ENCODE measurements around the gene SLC16A12.
"Not testable (repeated sequence)": the region's sequence is repeated elsewhere in the genome, so short reads cannot be mapped to it uniquely, and the experiment has no call there.

SLC16A12 gene

DNA sequence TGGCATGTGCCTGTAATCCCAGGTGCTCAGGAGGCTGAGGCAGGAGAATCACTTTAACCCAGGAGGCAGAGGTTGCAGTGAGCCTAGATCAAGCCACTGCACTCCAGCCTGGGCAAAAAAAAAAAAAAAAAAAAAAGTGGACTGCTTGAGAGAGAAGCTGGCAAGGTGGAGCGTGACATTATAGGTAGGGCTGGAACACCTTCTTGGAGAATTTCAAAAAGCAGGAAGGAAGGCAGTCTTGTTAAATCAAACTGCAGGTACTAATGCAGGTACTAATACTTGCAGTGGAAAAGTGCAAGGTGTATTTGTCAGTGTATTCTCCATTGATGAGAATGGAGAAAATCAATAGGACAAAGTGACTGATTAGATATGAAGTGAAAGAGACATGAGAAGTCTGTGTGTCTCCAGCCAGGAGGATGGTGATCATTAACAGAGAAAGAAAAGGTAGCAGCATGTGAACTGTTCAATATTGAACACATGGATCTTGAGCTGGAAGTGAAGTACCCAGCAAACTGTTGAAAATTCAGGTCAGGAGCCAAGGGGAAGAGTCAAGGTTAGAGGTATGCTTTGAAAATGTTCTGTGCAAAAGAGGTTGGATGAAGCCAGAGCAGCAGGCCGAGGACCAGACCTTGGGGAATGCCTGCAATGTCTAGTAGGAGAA is 12.6 kb upstream of the SLC16A12 start:
- DNase-seq: no peak

DNA sequence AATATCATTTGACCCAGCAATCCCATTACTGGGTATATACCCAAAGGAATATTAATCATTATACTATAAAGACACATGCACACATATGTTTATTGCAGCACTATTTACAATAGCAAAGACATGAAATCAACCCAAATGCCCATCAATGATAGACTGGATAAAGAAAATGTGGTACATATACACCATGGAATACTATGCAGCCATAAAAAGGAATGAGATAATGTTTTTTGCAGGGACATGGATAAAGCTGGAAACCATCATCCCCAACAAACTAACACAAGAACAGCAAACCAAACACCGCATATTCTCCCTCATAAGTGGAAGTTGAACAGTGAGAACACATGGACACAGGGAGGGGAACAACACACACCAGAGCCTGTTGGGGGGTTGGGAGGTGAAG is 11.3 kb upstream of the SLC16A12 start:
- DNase-seq: not testable (repeated sequence)

DNA sequence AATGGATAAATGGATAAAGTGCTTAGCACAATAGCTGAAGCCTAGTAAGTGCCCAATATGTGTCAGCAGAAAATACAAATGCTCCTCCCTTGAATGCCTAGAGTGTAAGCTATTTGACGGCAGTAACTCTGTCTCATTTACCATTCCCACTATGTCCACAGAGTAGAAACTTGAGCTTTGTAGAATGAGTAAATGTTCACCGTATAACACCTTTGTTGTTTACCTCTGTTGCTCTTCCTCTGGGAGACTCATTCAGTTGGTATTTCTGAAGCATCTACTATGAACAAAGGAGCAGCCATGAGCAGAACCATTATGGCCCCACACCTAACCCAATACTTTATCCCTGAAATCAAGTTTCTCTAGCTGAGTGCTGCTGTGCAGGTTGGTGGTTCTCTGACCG is 8.4 kb upstream of the SLC16A12 start:
- no peak for DNase-seq

DNA sequence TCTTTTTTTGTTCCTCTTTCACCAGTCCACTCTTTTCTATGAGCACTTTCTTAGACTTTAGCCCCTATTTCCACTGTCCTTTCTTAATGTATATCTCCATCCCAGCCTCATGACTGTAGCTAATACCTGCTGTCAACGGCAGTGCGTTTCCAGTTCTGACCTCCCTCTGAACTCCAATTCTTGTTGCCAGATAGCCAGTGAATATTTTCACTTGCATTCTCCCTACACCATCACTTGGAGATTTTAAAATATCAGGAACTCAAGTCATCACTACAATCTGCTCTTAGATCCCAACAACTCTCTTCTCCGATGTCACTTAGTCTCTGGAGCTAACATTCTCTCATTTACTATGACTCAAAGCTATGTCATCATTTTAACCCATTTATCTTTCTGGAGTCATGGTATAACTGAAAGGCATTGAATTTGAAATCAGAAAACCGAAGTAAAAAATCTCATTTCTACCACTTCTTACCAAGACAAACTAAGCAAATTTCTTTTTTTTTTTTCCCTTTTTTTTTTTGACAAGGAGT is 5.1 kb upstream of the SLC16A12 start:
- no peak for DNase-seq

DNA sequence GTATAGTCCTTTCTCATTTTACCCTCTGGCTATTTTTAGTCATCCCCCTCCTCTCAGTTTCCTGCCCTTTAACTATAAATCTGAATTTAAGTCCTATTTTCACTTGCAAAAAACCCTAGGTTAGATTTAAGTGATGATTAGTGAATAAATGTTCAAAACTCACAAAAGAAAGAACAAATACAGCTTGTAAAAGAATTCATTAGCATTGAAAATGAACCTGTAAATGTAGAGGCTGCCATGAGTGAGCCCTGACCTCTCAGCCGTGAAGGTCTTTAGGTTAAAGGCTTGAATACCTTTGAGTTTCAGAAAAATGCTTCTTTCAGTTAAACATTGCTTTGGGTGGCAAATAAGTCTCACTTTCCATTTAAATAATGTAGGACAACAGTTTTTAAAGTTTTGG is 2.0 kb upstream of the SLC16A12 start:
- DNase-seq: no peak

DNA sequence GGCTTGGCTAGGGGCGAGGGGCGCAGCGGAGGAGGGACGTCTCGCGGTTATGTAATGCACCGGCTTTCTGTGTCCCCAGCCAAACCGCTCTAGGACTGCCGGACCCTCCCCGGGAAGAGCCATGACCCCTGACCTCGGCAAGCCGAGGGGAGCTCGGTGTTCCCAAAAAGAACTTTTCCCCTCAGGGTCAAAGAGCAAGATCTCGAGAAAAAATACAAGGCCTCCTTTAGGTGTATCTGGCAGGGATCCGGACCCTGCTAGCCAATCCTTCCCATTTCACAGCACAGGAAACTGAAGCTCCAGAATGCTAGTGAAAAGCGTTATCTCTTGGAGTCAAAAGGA is 590 bp upstream of the SLC16A12 start:
- no peak for DNase-seq

DNA sequence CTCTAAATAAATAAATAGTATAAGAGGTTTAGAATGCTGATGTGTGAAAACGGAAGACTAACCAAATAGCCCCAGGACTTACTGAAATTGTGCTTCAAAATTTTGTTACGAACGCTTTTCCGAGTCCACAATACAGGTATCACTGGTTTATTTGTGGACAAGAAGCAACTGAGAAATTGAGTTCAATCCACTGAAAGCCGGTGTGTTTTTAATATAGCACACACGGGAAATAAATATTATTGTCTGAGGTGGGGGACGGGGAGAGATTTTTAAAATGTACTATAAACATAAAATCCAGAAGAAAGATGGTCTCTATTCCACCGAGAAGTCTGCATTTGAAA is 598 bp downstream of the SLC16A12 start:
- no peak for DNase-seq

DNA sequence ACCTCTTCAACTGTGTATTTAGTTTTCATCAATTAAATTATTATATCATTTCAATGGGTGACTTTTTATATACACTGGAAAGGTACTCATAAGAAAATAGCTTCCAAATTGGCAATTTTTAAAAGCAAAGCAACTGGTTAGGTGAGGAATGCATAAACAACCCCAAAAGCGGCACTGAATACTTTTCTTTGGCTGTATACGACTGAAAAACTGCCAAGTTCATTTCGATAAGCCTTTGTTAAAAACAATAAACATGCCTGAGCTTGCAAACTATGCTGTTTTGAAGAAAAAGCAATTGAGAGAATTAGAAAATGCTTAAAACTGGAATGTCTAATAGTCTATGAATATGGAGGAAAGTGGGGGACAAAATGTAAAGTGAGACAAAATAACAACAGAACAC is 2.9 kb downstream of the SLC16A12 start:
- no peak for DNase-seq

DNA sequence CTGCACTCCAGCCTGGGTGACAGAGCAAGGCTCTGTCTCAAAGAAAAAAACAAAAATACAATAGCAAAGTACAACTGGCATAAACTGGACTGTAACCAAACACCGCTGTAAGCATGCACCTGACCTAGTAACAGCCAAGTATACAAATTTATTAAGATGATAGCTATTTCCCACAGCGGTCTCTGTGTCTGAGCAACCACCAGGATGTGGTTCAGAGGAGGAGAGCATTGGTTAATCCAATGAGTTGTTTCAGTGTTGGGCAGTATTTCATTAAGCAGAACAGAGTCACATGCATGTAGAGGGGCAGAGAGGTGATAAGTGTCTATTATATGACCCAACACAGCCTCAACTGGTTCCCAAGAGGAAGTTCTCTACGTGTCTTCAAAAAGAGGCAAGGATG is 4.0 kb downstream of the SLC16A12 start:
- no peak for DNase-seq

DNA sequence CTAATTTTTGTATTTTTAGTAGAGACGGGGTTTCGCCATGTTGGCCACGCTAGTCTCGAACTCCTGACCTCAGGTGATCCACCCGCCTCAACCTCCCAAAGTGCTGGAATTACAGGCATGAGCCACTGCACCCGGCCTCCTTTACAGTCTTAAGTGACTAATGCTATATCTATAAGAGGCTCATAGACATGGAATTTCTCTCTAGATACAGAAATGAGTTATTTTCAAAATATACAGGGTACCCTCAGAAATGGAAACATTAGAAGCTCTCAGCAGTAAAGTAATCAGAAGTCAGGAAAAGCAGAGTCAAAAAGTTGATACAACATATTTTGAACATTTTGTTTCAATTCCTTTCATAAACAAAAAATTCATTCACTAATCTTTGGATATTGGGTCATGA is 5.7 kb downstream of the SLC16A12 start:
- not testable (repeated sequence) for DNase-seq

DNA sequence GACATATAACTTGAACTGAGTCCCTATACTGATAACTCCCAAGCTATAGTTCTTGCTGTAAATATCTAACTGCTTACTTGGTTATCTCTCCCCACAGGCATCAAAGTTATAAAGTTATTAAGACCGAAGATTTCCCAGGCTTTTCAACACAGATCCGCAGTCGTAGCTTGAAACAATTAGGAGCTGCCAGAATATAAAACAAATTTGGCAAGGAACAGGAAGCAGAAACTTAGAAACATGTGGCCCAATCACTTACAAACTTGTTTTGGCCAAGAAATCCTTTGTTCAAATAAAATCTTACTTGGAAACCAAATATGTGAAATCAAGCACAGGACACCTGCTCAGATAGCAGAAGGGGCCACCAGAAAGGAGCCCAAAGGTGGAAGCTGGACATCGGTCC is 9.0 kb downstream of the SLC16A12 start:
- no peak for DNase-seq

DNA sequence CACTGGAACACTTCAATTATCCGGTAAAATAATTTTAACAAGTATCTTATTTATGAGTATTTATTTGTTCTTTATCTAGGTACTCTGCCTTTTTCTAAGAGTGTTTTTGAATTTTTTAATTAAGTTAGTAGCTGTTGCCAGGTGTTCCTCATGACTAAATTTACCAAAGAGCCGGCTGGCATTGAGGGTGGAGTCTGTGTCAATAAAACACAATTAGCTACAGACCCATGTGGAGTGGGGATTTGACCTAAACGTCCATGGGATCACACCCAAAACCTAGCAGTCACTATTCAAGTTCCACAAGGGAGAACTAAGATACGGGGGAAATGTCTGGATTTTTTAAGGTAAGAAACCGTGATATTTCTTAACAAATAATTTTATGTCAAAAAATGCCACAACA is 9.8 kb downstream of the SLC16A12 start:
- DNase-seq: no peak

DNA sequence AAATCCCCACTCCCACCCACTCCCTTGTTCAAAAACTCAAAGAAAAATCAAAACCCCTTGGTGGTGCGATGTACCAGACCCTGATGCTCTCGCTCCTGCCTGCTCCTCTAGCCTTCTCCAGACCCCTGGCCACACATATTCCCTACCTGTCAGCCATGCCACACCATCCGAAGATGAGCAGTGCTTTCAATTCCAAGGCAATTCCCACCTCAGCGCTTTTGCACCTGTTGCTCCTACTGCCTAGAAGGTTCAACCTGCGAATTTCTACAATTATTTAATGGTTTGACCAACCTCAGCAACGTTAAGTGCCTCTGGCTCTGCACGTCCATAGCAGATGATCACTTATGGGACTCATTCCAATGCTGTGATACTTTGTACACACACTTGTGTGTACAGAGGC is 11.1 kb downstream of the SLC16A12 start:
- DNase-seq: no peak

DNA sequence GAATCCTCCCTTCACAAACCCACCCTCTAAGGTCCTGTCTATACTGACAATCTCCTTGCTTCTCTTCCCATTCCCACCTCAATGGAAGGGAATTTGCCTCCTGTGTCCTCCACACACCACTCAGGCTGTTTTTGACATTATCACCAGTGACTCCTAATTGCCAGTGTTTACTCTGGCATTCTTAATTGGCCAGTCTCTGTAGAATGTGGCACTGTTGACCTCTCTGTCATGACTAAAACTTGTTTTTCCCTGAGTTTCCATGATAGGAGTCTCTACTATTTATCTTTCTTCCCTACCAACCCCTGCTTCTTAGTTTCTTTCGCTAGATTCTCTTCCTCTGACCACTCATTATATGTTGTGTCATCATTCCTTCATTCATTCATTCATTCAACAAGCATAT is 12.1 kb downstream of the SLC16A12 start:
- no peak for DNase-seq

DNA sequence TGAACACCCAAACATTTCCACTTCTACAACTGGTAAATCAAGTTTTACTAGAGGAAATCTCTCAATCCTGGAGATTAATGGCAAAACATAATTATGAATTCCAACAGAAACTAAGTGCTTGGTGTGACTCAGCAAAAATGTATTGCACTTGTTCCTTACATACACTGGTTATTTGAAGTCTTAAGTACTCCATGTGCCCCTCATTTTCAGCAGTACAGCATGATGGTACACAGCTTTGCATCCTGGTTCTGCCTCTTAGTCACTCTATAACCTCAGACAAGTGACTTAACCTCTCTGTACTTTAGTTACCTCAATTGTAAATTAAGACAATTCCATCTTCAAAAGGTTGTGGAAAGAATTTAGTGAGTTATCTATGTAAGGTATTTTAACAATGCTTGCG is 12.9 kb downstream of the SLC16A12 start:
- no peak for DNase-seq

DNA sequence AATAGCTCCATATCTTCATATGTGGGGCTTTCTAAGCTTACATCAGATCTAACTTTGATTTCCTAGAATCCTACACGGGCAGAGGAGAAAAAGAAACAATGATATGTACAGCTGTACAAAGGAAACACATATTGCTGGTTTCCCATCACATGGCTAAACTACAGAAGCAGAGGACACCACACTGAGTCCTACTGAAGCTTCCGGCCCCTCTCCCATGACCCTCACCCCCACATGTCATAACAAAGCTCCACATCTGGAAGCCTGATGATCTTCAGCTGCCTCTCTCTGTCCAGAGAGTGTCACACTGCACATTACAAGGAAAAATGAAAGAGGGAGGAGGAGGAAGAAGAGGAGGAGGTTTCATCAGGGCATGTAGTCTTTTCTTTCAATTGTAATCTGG is 14.0 kb downstream of the SLC16A12 start:
- no peak for DNase-seq

DNA sequence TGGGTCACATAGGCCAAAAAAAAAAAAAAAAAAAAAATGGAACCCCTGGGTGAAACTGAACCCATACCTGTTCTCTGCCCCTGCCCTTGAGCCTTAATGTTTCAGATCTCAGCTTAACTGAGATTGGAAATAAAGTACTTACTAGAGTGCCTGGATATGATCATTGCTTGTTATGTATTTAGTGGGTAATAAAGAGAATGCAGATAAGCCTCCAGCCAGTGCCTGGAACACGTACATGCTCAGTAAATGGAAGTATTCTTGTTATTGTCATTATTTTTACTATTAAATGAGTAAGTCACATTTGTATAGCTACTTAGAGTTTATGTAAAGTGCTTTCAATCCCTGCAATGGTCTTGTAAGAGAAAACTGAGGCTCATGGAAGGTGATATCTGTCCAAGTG is 14.7 kb downstream of the SLC16A12 start:
- DNase-seq: no peak

DNA sequence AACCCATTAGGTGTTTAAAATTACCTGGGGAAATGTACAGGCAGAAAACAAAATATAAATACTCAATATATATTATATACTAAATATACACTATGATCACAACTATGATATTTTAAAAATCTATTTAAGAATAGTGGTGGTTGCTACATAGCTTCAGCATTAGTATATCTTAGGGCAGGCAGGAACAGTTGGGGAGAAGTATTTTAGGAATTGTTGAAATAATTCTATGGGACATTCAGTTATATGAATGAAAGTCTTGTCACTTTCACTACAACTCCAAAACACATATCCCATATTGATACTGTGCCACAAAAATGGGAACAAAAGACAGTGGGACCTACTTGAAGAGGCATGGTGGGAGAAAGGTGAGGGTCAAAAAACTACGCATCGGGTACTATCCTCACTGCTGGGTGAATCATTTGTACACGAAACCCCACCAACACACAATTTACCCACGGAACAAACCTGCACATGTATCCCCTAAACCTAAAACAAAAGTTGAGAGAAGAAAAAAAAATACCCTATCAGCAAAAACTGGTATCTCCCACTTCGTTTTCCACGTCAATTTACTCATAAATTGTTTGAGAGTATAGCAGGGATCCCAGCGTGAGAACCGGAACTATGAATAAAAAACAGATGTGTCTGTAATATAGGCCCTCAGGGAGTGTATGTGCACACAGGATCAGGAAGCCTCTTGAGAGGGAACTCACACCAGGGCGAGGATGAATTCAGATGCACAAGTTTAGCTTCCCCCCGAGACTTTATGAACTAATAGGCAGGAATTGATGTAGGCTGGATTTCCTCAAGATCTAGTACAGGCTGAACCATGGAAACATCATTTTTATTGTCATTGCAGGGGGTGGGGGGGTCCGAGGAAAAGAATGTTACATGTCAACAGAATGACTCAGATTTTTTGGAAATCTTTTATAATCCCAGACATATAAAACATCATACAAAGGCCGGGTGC is 16.2 kb downstream of the SLC16A12 start:
- DNase-seq: no peak

DNA sequence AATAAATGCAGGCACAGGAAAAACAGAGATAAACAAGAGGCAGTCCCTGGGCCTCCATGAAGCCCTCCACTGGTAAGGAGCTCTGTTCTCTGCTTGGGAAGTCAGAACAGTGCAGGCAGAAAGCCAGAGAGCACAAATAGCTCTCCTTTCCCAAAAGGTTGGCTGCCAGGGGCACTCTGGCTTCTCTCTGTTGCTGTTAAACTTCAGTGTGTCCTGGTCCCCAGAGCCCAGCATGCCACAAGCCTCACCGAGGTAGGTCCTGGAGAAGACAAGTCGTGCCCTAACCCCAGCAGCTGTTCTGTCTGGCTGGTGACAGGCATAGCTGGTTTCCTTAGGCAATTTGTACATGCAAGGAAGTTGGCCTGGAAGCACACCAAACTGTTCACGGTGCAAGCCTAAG is 17.3 kb downstream of the SLC16A12 start:
- no peak for DNase-seq

DNA sequence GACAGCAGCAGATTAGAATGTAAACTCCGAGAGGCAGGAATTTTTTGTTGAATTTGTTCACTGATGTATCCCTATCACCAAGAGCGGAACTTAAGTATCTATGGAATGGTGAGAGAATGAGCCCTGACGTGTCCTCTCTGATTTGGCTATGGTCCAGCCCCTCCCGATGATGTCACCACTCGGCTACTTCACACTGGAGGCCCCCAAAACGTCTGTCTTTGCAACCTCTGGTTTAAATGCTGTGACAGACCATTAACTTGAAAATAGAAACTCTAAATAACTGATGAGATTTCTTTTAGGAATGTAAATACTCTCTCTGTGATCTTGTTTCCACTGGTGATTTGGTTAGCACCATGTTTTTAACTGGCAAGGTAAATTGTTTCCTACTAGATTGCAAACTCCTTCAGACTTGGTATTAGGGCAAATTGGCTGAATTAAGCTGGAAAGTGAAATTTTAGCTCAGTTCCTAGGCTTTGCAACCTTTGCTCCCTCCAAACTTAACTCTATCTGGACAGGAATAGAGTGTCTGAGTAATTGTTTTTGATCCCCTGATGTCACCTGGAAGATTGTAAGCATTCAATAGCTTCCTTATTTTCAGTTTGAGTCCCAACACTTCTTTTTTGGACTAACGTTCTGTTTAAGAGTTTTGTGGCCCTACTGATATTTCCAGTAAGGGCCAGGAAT is 19.1 kb downstream of the SLC16A12 start:
- DNase-seq: peak; percentile 64

DNA sequence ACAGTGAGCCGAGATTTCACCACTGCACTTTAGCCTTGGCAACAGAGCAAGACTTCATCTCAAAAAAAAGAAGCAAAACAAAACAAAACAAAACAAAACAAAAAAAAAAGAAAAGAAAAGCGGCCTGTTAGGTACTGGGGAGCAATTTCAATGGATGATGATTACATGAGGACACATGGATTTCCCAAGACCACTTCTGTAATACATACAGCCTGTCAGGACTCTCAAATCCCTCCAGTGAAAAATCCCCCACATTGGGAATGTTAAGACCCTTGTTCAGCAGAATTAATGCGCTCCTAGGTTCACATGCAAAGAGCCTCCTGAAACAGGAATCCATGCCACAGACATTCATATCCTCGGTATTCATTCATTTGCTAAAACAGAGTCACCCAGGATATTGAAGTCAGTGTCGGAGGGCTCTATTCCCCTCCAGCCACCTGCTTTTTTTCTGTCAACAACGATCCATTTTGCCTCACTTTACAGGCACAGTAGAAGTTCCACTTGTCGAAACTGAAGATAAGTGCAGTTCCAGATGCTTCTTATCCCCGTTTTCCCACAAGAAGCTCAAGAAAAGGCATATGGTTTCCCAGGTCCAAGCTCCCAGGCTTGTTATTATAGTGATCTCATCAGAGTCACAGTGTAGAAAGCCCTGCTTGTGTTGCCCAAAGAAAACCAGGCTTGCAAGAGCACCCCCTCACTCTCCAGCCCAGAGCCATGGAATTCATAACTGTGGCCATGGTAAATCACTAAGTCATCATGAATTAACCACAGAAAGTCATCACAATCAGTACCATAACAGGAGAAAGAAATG is 20.2 kb downstream of the SLC16A12 start:
- no peak for DNase-seq

DNA sequence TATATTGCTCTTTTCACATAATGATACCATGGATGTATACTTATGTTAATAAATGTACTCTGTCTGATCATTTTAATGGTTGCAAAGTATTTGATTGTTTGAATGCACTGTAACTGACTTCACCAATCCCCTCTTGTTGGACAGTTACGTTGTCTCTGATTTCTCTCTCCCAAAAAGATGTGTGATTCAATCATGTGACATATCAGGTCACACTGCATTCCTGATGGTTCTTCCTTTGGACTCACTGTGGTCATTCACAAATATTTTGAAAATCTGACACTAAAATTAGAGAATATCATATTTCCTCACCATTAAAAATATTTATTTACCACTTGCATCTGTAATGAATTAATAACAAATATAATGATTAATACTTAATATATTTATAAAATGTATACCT is 22.2 kb downstream of the SLC16A12 start:
- DNase-seq: no peak
